SIG-M5 treated with dmso at 0.1 percent for 504 hours (cell line): ENCODE results near the gene MT4.
A peak's percentile ranks its signal among the peaks of the same experiment; 100 is the strongest.

Experiments used
- DNase-seq: peaks from one replicate; lab custom pipeline; 2025; ENCODE audit not compliant: unreplicated experiment; lab: John Stamatoyannopoulos, UW

The MT4 gene

DNA sequence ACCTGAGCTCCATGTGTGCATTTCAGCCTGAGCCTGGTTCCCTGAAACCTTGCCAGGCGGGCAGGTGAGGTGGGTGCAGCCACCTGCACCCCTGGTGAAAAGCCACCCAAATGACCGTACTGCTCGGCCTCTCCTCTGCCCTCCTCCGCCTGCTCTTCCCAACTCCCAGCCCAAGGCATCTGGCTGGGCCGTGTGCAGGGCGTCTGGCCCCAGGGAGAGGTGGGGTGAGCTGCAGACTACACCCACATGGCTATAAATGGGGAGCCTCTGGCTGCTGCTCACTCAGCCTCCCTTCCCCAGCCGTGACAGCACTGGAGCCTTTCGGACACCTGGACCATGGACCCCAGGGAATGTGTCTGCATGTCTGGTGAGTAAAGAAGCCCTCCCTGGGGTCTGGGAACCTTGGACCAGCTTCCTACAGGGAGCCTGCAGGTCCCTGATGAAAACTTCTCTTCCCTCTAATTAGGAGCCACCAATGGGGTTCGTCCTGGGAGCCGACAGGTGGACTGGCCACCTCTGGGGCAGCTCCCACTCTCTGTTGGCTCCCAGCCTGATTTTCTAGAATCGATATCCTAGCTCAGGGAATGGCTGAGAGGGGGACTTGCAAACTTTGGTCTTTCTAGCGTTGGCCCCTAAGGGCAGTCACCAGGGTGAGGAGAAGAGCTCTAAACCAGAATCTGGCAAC is at the start of gene MT4:
Gene MT4 (plus strand): TSS at position 281 of the 685 bp plus-strand sequence. CDS start 56 bp downstream, at position 337.
- no peak for DNase-seq

DNA sequence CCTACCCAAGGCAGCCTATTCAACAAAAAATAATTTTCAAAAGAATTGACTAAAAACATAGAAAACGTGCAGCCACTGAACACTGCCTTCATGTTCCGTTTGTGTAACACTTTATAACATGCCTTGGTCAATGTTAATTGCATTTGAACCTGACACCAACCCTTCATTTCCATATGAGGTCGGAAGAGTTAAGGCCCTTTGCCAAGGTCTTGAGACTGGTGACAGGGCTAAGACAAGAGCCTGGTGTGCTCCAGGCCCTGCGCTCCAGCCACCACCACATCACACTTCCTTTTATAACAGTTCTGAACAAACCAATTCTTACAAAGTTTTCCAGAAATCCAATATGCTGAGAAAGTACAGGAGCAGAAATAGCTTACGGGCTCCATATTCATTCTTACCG is 49.2 kb upstream of the MT4 start:
- no peak for DNase-seq

GRCh38 chr16:56517206-56517605 is 47.7 kb upstream of the MT4 start:
- no peak for DNase-seq

- DNase-seq = no peak
Observed at GRCh38 chr16:56518425-56518824, 46.4 kb upstream of the MT4 start.

DNA sequence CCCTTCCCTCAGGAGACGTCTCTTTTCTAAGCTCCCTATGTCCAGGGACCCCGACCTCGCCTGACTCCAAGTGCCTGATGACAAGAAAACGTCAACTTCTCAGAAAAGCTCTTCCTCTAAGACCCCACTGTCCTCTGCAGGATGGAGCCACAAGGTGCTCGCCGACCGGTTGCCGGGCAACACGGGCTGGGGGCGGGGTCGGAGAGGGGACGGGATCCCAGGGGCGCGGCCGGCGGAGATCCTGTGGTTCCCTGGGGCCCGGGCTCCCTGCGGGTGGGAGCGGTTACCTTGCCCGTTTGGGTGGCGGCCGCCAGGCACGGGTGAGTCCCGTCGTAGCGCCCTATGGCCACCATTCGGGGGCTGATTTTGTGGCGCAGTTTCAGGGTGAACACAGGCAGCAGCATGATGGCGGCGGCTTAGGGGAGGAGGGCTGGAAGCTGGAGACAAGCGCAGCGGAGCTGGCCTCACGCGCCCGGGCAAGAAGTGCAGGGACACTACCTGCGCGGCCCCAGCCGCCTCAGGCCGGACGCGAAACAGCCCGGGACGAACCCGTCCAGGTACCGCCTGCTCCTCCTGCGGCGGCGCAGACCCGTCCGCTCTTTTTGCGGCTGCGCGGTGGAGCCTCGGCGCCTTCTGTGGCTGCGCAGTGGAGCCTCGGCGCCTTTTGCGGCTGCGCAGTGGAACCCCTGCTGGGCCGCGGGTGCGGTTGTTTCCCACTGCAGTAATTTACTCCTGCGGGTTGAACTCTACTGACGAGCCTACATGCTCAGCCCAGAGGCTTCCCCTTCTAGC is 45.2 kb upstream of the MT4 start, which contains the start of gene BBS2:
Gene BBS2 (minus strand): TSS at position 566 of the 792 bp plus-strand sequence. CDS start 162 bp downstream, at position 404.
- DNase-seq = peak; percentile 75

DNA sequence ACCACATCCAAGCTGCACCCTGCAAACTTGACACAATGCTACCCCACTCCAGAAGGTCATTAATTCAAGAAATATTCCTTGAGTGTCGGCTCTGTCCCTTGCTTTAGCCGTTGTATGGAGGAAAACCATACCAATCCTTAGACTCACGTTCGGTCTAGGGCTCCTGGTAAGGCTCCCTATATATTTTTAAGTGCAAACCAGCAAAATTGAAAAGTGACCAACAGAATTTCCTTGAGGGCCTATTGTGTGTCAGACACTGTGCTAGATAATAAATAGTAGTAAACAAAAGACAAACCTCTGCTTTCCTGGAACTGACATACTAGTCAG is 44.7 kb upstream of the MT4 start:
- DNase-seq = no peak

GRCh38 chr16:56525236-56525635 is 39.6 kb upstream of the MT4 start:
- no peak for DNase-seq

- no peak for DNase-seq
Observed at GRCh38 chr16:56530872-56531271, 34.0 kb upstream of the MT4 start.

DNA sequence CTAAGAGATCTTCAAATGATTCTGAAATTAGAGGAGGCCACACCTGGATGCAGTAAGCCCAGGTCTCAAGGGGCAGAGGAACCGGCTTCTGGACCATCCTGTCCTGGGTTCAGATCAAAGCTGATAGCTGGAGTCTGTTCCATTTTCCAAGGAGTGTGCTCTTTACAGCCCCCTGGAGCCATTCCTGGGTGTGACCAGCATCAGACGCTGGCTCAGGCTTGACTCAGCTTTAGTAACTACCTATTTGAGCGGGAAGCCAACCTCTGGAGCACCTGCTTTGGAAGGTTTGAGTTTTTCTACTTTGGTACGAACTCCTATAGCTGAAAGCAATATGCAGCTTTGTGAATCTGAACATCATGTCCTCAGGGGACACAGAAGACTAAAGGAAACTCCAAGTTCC is 32.2 kb upstream of the MT4 start:
- DNase-seq = no peak

DNA sequence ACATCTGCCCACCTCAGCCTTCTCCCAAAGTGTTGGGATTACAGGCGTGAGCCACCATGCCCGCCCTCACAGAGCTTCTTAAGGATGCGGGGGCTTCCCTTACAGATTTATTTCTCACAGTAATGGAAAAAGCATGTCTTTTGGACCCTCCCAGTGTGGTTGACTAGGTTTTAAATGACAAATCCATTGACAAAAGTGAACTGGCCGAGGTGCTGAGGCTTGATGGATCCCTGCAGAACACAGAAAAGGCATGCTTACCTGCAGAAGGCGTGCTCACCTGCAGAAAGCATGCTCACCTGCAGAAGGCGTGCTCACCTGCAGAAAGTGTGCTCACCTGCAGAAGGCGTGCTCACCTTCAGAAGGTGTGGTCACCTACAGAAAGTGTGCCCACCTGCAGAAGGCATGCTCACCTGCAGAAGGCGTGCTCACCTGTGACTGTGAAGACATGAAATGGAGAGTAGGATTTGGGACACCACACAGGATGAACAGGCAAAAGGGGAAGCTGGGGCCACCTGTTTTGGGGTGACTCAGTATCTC is 30.0 kb upstream of the MT4 start:
- no peak for DNase-seq

DNA sequence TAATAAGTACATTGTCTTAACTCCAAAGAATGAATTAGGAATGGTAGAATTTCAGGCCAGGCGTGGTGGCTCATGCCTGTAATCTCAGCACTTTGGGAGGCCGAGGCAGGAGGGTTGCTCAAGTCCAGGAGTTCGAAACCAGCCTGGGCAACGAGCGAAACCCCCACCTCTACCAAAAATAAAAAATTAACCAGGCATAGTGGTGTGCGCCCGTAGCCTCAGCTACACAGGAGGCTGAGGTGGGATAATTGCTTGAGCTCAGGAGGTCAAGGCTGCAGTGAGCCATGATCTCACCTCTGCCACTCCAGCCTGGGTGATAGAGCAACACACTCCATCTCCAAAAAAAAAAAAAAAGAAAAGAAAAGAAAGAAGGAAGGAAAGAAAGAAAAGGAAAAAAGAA is 26.5 kb upstream of the MT4 start:
- no peak for DNase-seq

- DNase-seq = no peak
Observed at GRCh38 chr16:56539656-56540055, 25.2 kb upstream of the MT4 start.

GRCh38 chr16:56542039-56542438 is 22.8 kb upstream of the MT4 start:
- no peak for DNase-seq

DNA sequence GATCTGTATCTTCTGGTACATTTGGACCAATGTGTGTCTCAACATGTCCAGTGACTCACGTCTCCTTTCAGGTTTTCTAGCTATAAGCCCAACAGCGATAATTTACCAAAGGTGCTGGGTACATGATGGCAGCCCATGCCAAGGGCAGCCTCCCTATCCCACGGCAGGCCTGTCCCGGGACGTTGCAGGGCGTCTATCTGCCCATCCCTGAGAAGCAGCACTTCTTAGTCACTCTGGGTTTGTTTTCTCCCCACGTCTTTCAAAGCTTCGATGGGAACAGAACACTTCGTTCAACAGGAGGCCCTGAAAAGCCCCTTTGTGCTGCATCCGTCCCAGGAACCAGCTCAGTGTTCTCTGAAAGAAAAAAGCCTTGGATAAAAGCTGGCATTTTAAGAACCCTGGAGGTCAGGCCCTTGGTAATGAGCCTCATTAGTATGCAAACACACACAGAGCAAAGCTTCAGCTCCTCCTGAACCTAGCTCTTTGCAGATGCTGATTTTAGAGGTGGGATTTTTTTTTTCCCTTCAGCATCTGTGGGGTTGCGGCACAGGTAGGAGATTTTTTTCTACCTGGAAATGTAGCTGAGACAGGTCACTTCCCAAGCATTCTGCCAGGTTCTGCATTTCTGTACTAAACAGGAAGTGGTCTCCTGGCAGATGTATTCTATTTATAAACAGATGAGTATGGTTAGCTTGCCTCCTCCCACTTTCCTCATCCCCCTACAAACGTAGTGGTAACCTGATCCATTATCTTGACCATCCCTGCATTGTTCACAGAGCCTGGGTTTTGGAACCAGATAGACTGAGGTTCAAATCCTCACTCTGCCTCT is 17.5 kb upstream of the MT4 start:
- DNase-seq = no peak

DNA sequence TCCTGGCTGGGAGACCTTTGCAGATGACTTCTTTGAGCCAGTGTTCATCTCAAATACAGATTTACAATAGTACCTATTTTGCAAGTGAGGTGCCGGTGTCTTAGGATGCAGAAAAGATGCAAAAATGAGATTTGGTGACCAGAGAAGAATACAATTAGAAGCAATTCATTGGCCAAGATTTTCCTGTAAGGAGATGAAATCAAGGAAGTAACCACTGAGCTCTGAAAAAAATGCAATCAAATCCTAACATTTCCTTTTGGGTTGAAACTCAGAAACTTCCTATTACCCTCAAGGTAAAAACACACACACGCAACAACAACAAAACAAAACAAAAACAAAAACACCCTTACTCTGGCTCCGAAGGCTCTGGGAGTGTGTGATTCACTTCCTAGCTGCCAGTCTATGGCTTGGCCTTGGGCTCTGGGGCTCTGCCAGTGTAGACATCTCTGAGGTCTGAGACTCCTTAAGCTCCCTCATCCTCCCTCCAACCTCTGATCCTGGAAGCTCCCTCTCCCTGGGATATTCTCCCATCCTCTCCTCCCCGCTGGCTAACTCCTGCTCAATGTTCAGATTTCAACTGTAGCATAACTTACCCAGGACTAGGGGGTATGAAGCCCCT is 16.8 kb upstream of the MT4 start:
- DNase-seq = no peak

DNA sequence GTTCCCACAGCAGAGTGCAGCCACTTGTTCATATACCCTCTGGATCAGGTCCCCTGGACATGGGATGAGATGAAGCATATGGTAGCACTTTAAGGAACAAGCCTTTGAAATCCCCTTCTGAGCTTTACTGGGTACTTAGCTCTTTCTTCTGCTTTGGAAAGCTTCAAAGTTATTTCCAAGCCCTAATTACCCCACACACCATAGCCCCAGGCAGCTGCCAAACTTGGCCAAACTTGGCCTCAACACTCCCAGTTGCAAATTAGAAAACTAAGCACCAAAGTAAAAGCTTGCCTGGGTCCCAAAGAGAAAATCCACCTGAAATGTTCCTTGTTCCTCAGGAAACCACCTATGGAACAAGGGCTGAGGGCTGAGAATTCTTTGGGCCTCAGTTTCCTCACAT is 15.7 kb upstream of the MT4 start:
- no peak for DNase-seq

- no peak for DNase-seq
Observed at GRCh38 chr16:56549744-56550385, 15.0 kb upstream of the MT4 start.

- no peak for DNase-seq
Observed at GRCh38 chr16:56551796-56552738, 12.8 kb upstream of the MT4 start.

DNA sequence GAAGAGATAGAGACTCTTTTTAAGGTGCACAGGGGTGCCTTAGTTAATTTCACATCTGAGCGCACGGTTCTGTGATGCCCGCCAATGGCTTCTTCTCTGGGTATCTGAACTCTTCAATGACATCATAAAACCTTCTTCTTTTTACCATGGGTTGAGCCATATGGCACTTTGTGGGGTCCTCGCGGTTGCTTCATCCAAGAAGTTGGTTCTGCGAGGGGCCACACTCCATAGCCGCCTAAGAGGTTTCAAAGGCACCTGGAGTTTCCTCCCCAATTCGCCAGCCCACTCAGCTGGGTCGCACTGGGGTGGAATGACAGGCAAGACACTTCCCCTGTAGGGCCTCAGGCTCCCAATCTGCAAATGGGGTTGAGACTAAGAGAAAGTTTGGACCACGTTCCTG is 10.4 kb upstream of the MT4 start:
- DNase-seq = no peak
